Fibroblast of villous mesenchyme (primary cell): ENCODE results near the gene WRAP73. TPM values are rescaled to one million over a fixed set of nuclear protein-coding genes. Genes with fewer than 3 reads are reported as not detected.

Source experiments
- DNase-seq: peaks from one replicate; pipeline ENCODE4 v3.0.0-alpha.2; 2010; ENCODE audit warnings: low read depth
- H3K4me3 ChIP-seq: 2 replicates; pipeline ENCODE4 v1.5.1; 2011; ENCODE audit warnings: low read depth, mild to moderate bottlenecking, low read length
- CTCF ChIP-seq: IDR thresholded peaks from 2 replicates; pipeline ENCODE4 v1.5.1; 2012; ENCODE audit warnings: low read depth, mild to moderate bottlenecking, low read length; ENCODE audit not compliant: insufficient read depth
- total RNA-seq: library from RNA; depleted of rRNA; stranded (reverse); fragments of >200 nt; gene quantifications from 2 replicates; pipeline ENCODE4 v1.2.3, GENCODE V29; 2012

Gene WRAP73
- total RNA-seq, 1 donor: 12.5 TPM

- peak; percentile 28 for DNase-seq
- no peak overlapping the region for H3K4me3 ChIP-seq
- no peak for TF ChIP-seq CTCF
Measured at GRCh38 chr1:3668585-3669300, 18.8 kb upstream of the WRAP73 start.

- TF ChIP-seq CTCF: no peak
- H3K4me3 ChIP-seq: no peak overlapping the region
- DNase-seq: no peak
Measured at GRCh38 chr1:3668148-3668547, 18.2 kb upstream of the WRAP73 start.

GRCh38 chr1:3664700-3665375, 14.9 kb upstream of the WRAP73 start:
- DNase-seq: no peak
- no peak overlapping the region for H3K4me3 ChIP-seq
- TF ChIP-seq CTCF: no peak

GRCh38 chr1:3663999-3664699, 14.2 kb upstream of the WRAP73 start:
- H3K4me3 ChIP-seq: no peak overlapping the region
- TF ChIP-seq CTCF: no peak
- DNase-seq: no peak

GRCh38 chr1:3662080-3662671, 12.3 kb upstream of the WRAP73 start:
- no peak for TF ChIP-seq CTCF
- no peak overlapping the region for H3K4me3 ChIP-seq
- no peak for DNase-seq

- no peak for DNase-seq
- no peak overlapping the region for H3K4me3 ChIP-seq
- no peak for TF ChIP-seq CTCF
Measured at GRCh38 chr1:3661631-3662030, 11.7 kb upstream of the WRAP73 start.
